GM21526 (cell line): Measurements from ENCODE around the gene COL13A1.

ENCODE experiments used
- ATAC-seq: cut with Tn5 transposase; IDR thresholded peaks from one replicate; pipeline ENCODE4 v1.9.1; 2021; ENCODE audit warnings: moderate library complexity; ENCODE audit not compliant: unreplicated experiment, low FRiP score

COL13A1 gene

GRCh38 chr10:69864321-69864720 is 62.6 kb downstream of the COL13A1 start:
- no peak for ATAC-seq

GRCh38 chr10:69865450-69865849 is 63.7 kb downstream of the COL13A1 start:
- ATAC-seq, result no peak

DNA sequence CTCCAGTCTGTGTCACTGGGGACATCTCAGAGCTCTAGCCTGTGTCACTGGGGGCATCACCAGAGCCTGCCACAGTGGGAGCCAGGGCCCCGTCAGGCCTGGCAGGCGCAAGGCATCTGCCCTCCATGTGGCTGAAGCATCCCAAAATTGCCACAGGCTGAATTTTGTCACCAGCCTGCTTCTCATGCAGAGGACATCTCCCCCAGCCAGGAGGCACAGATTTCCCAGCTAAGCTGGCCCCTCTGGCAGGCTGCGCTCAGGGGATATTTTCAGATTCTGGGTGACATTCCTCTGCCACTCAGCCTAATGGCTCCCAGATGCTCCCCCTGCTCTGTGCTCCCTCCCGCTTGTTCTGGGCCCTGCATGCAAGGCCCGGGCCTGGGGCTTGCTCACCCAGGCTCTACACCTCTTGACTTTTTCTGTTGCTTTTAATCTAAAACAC is 64.6 kb downstream of the COL13A1 start:
- ATAC-seq, result no peak

DNA sequence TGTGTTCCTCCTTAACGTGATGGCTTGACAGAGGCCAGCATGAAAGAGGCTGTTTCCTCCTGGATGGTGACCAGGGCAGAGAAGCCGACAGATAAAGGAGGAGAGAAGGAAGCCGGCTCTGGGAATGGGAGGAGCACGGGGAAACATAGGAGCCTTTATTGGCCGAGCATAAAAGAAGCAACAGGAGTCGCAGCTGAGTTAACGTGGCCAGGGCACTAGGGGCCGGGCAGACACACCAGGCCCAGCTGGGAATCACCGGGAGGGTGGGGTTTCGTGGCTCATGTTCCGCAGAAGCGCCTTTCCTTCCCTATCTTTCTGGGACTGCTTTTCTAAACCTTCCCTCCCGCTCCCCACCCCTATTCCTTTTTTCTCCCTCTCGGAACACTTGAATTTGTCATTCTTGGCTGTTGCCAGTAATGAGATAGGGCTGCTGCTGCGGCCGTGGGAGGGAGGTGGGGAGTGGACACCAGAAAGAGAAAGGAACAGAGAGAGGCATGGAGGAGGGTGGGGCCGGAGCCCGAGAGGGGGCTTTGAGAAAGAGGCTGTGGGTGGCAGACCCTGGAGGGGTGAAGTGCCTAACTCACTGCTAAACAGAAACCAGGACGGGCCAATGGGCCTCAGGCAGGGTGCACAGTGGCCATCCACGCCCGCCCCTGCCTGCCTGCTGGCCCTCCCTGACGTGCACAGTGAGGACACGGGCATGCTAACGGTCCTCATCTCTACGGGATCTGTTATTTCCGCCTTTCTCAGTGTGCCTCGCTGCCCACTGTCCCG is 65.2 kb downstream of the COL13A1 start:
- ATAC-seq, result no peak

GRCh38 chr10:69867699-69868558 is 66.2 kb downstream of the COL13A1 start:
- no peak for ATAC-seq

GRCh38 chr10:69868821-69869220 is 67.1 kb downstream of the COL13A1 start:
- no peak for ATAC-seq

GRCh38 chr10:69869291-69869961 is 67.7 kb downstream of the COL13A1 start:
- no peak for ATAC-seq

GRCh38 chr10:69870591-69870990 is 68.9 kb downstream of the COL13A1 start:
- no peak for ATAC-seq

DNA sequence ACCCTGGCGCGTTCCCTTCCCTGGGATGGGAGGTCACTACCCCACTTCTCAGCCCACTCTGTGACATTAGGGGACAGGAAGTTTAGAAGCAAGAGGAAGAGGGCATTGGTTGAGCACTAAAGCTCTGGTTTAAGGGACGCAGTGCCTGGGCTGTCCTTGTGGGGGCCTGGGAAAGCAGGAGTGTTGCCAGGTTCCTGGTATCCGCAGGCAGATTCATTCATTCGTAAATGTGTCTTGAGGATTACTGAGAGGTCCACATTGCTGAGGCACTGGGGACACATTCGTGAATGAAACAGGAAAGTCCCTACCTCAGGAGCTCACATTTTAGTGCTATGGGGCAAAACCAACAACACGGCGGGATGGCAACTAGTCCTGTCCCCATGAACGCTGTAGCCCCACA is 69.4 kb downstream of the COL13A1 start:
- ATAC-seq, result no peak

DNA sequence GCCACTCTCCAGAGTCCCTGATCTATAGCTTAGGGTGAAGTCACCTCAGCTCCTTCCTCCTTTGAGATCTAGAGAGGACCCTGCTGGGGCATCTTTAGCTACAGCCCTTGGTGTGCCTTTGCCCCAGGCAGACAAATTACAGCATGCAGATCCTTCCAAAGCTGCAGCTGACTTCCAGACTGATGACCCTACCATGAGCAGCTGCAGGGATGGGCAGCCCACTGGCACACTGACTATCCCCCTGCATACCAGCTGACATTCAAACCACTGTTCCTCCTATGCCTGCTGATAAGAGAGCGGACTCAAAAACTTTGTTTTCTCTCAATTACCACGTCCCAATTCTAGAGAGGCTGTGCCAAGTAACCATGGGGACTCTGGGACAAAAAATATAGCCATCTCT is 70.6 kb downstream of the COL13A1 start:
- no peak for ATAC-seq

DNA sequence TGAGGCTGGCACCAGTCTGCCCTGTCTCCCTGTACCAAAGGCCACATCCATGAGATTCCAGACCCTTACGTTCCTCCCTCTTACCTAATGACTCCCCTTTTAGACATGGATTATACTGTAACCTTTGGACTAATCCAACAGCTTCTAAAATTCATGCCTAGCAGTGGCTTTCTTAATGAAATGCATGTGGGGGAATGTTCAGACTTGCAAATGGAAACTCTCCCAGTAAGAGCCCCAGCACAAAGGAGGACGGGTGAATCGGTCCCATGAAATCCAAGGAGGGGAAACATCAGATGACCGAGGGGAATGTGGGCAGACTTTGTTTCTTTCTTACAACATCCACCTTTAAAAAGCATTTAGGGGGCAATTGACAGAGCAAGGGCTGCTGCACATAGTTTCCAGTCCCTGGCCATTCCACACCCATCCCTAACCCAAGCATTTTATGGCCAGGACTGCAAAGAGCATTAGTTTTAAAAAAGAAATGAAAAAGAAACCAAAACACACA is 71.5 kb downstream of the COL13A1 start:
- no peak for ATAC-seq

- no peak for ATAC-seq
Observed at GRCh38 chr10:69874449-69874848, 72.7 kb downstream of the COL13A1 start.

GRCh38 chr10:69875856-69876255 is 74.2 kb downstream of the COL13A1 start:
- ATAC-seq, result no peak

DNA sequence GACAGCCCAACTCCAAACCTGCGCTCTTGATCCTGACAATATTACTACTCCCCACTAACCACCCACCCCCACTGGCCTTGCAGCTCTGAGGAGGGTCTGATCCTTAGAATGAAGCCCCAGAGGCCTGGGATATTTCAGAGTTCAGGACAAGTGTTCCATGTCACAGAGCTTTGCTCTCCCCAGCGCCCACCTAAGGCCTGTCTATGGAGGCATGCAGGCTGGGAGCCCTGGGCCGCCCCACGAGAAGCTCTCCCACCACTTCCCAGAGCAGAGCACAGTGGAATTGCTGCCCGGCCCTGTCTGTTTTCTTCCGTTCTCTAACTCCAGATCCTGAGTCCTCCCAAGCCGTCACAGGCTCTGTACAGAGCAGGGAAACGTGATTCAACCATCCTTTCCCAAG is 74.6 kb downstream of the COL13A1 start:
- no peak for ATAC-seq

- ATAC-seq, result no peak
Observed at GRCh38 chr10:69876931-69877330, 75.2 kb downstream of the COL13A1 start.

GRCh38 chr10:69878038-69878437 is 76.3 kb downstream of the COL13A1 start:
- ATAC-seq, result no peak

DNA sequence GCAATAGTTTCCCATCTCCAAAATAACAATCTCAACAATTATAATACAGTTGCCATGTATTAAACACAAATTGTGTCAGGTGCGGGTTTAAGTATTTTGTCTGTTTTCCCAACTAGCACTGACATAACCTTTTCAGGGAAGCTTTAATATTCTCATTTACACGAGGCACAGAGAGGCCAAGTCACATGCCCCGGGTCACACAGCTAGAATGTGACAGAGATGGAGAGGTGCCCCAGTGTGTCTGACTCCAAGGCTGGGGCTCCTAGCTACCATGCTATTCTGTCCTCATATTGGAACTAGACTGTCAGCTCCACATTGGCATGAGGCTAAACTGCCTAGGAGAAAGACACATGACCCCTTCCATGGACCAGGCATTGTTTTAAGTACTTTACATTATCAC is 77.2 kb downstream of the COL13A1 start:
- ATAC-seq, result no peak

DNA sequence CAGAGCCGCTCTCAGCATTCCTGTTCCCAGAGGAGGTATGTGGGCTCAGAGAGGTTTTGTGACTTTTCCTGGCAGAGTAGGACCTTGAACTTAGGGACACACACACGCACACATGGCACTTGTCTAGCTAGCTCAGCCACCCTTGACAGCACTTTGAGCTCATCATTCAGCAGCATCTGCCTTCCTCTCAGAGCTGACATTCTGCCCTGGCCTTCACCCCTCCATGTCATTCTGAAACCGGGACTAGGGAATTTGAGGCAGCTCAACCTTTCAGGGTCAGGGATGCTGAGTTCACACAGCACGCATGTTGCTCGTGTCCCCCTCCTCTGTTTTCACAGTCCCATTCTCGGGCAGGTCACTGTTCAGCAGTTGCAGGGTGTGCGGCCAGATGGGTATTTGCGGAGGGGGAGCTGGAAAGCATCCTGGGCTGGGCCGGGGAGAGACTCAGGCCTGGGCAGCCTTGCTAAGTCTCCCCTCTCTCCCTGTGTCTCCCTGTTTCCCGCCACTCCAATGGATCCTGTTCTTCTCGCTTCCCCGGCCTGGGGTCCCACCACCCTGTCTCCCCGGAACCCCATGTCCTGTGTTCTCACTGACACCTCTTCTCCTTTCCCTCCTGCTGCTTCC is 78.0 kb downstream of the COL13A1 start:
- ATAC-seq, result no peak

GRCh38 chr10:69880301-69881081 is 78.8 kb downstream of the COL13A1 start:
- ATAC-seq, result no peak

GRCh38 chr10:69881202-69881601 is 79.5 kb downstream of the COL13A1 start:
- ATAC-seq, result no peak
